GM12878 (cell line): ENCODE measurements around the gene THAP9. TPM values are rescaled to one million over a fixed set of nuclear protein-coding genes. Genes with fewer than 3 reads are reported as not detected.

Source experiments
- ATAC-seq: fragments of 200-7000 bp; cut with Tn5 transposase; 3 replicates; pipeline ENCODE4 v1.9.1; 2020; ENCODE audit warnings: mild to moderate bottlenecking, moderate library complexity
- BruUV-seq: library from RNA; stranded (reverse); fragments of 400-500 nt; replicated peaks from 2 replicates; lab custom pipeline; 2021; lab: Mats Ljungman, UMichigan
- CTCF ChIA-PET: fragments of 300-600 bp; sonication (Branson Sonifier 250); formaldehyde crosslinking; extraction: SDS; loops from one replicate; lab custom pipeline; 2021; ENCODE audit warnings: inconsistent platforms; lab: Yijun Ruan, JAX
- POLR2A ChIA-PET: fragments of 350-600 bp; formaldehyde crosslinking; extraction: SDS; loops from one replicate; lab custom pipeline; 2021; ENCODE audit warnings: inconsistent platforms; lab: Charles Lee
- RAD21 ChIA-PET: fragments of 300-600 bp; sonication (Branson Sonifier 250); formaldehyde crosslinking; loops from one replicate; lab custom pipeline; 2023; ENCODE audit warnings: antibody characterized with exemption; ENCODE audit not compliant: unreplicated experiment; lab: Charles Lee
- SMC1A ChIA-PET: fragments of 300-600 bp; sonication (Branson Sonifier 250); formaldehyde crosslinking; loops from one replicate; lab custom pipeline; 2023; ENCODE audit not compliant: unreplicated experiment, uncharacterized antibody; lab: Charles Lee
- DNase-seq: peaks from one replicate; pipeline ENCODE4 v3.0.0-alpha.2; 2011; ENCODE audit warnings: low read depth, low spot score
- FAIRE-seq: peaks from 3 replicates; lab custom pipeline; 2011; peaks lifted over from hg19 to GRCh38; lab: Jason Lieb, UNC
- H2AFZ ChIP-seq: 2 replicates; pipeline ENCODE4 v1.6.0; 2011; ENCODE audit warnings: low read depth, low read length, control low read depth; ENCODE audit not compliant: control insufficient read depth
- H3K27ac ChIP-seq: 2 replicates; pipeline ENCODE4 v1.5.1; 2011; ENCODE audit warnings: control low read depth; ENCODE audit not compliant: control insufficient read depth, insufficient read depth
- H3K27me3 ChIP-seq, 2 experiments: replicated peaks in 1 of 2; 2 replicates each; pipeline versions ENCODE4 v1.6.0 to v1.6.1; 2011; ENCODE audit warnings: low read length in 1 of 2; ENCODE audit not compliant: control insufficient read depth in 2 of 2, insufficient read depth in 2 of 2
- H3K36me3 ChIP-seq, 2 experiments: 2 replicates each; pipeline ENCODE4 v1.5.1; 2011; ENCODE audit warnings: low read length in 1 of 2; ENCODE audit not compliant: control insufficient read depth in 2 of 2, insufficient read depth in 2 of 2
- H3K4me1 ChIP-seq: 2 replicates; pipeline ENCODE4 v1.6.1; 2011; ENCODE audit warnings: mild to moderate bottlenecking, low read length, moderate library complexity, mixed read lengths; ENCODE audit not compliant: control insufficient read depth, insufficient read depth
- H3K4me2 ChIP-seq: 2 replicates; pipeline ENCODE4 v1.6.0; 2011; ENCODE audit warnings: control low read depth; ENCODE audit not compliant: control insufficient read depth, insufficient read depth
- H3K4me3 ChIP-seq: fragments of 200-600 bp; sonication (generic); 2 replicates; pipeline ENCODE4 v1.5.1; 2016
- H3K79me2 ChIP-seq: 2 replicates; pipeline ENCODE4 v1.6.0; 2011; ENCODE audit warnings: low read length; ENCODE audit not compliant: control insufficient read depth, insufficient read depth
- H3K9ac ChIP-seq: 2 replicates; pipeline ENCODE4 v1.8.0; 2011; ENCODE audit warnings: low read length, control low read depth, mixed read lengths; ENCODE audit not compliant: control insufficient read depth, insufficient read depth
- H3K9me3 ChIP-seq: replicated peaks from 3 replicates; pipeline ENCODE4 v1.5.1; 2011; ENCODE audit warnings: mild to moderate bottlenecking, low read length; ENCODE audit not compliant: control insufficient read depth, insufficient read depth
- H4K20me1 ChIP-seq: 2 replicates; pipeline ENCODE4 v1.6.0; 2011; ENCODE audit not compliant: control insufficient read depth, insufficient read depth
- CBFB ChIP-seq: IDR thresholded peaks from 2 replicates; pipeline ENCODE4 v1.6.1; 2016; ENCODE audit warnings: antibody characterized with exemption, low read depth
- CEBPB ChIP-seq, 2 experiments: fragments of 150-350 bp in 1 of 2; IDR thresholded peaks; 2 replicates each; pipeline ENCODE4 v1.6.1; 2012 to 2014; ENCODE audit warnings: low read depth in 2 of 2, low read length in 2 of 2, borderline replicate concordance in 1 of 2, inconsistent platforms in 1 of 2
- CUX1 ChIP-seq: IDR thresholded peaks from 2 replicates; pipeline ENCODE4 v1.6.1; 2012; ENCODE audit warnings: improper control_type of control experiment, low read depth, low read length; ENCODE audit not compliant: insufficient replicate concordance
- ETV6 ChIP-seq, 2 experiments: fragments of 450-650 bp in 1 of 2; IDR thresholded peaks in 1 of 2; conservative IDR thresholded peaks in 1 of 2; 2 replicates each; pipeline ENCODE4 v1.6.1; 2014; ENCODE audit warnings: antibody characterized with exemption in 1 of 2, borderline replicate concordance in 1 of 2, low read depth in 1 of 2, mild to moderate bottlenecking in 1 of 2, moderate library complexity in 1 of 2
- GABPA ChIP-seq: IDR thresholded peaks from 2 replicates; pipeline ENCODE4 v1.6.1; 2014; ENCODE audit warnings: antibody characterized with exemption, low read depth, mild to moderate bottlenecking, inconsistent platforms
- RAD21 ChIP-seq: IDR thresholded peaks from 2 replicates; pipeline ENCODE4 v1.6.1; 2011; ENCODE audit warnings: mild to moderate bottlenecking, low read depth, low read length, moderate library complexity; ENCODE audit not compliant: insufficient read depth
- SKIL ChIP-seq: fragments of 450-650 bp; IDR thresholded peaks from 2 replicates; pipeline ENCODE4 v1.6.1; 2017; ENCODE audit warnings: mild to moderate bottlenecking, low read depth, inconsistent platforms; ENCODE audit not compliant: poor library complexity, severe bottlenecking
- SREBF2 ChIP-seq: IDR thresholded peaks from 2 replicates; pipeline ENCODE4 v1.6.1; 2012; ENCODE audit warnings: mild to moderate bottlenecking, low read length
- STAT3 ChIP-seq: IDR thresholded peaks from 2 replicates; pipeline ENCODE4 v1.6.1; 2011; ENCODE audit warnings: low read depth, low read length, improper control_type of control experiment
- SUPT20H ChIP-seq: IDR thresholded peaks from 2 replicates; pipeline ENCODE4 v1.6.1; 2011; ENCODE audit warnings: low read depth, mild to moderate bottlenecking, low read length, moderate library complexity, borderline replicate concordance; ENCODE audit not compliant: control insufficient read depth
- TAF1 ChIP-seq: IDR thresholded peaks from 2 replicates; pipeline ENCODE4 v1.6.1; 2011; ENCODE audit warnings: mild to moderate bottlenecking, low read depth, low read length, borderline replicate concordance
- ZBTB4 ChIP-seq: fragments of 450-650 bp; formaldehyde crosslinking; IDR thresholded peaks from 2 replicates; pipeline ENCODE4 v1.4.0; 2022; ENCODE audit warnings: mild to moderate bottlenecking, moderate library complexity
- in situ Hi-C: fragments of 300-500 bp; cut with MboI; formaldehyde crosslinking; loops from 9 replicates; pipeline ENCODE4 v1.14.3; 2018; ENCODE audit warnings: mixed read lengths
- intact Hi-C: fragments of 100-400 bp; cut with micrococcal nuclease; formaldehyde crosslinking; loops from one replicate; pipeline ENCODE4 v1.14.2; 2022; ENCODE audit not compliant: unreplicated experiment
- polyA plus RNA-seq, 11 experiments: library from polyadenylated mRNA; depleted of rRNA in 4 of 11; unstranded in 6 of 11; stranded (reverse) in 5 of 11; fragments of >200 nt; fragmentation: Nextera tagmentation in 4 of 11; fragmentation: Illumina TruSeq in 1 of 11; extraction: Ambion mirVana in 4 of 11; extraction: Trizol in 1 of 11; gene quantifications; 1 replicate in 1 of 11; 2 replicates in 10 of 11; pipeline versions ENCODE4 v1.2.1 to v1.2.3, GENCODE V29; 2011 to 2016; ENCODE audit warnings: inconsistent platforms in 2 of 11, missing spikeins in 2 of 11, low read depth in 1 of 11
- total RNA-seq, 4 experiments: library from RNA; depleted of rRNA in 3 of 4; stranded (reverse); fragments of >200 nt in 3 of 4; fragmentation: Illumina TruSeq in 1 of 4; extraction: Trizol in 1 of 4; gene quantifications; 2 replicates each; pipeline versions ENCODE4 v1.2.1 to v1.2.3, GENCODE V29; 2013 to 2021

THAP9 gene
- total and polyA plus RNA-seq, 10 of the 15 experiments (the other 5 are each of a cell fraction or from before 2014, with no cell fraction given) = 2.1 to 4.9 (median 3.3) TPM

- Histone ChIP-seq H3K79me2 (no peaks in the 10 kb centered on the region), H3K27ac (no peak overlapping the region), H3K9me3 (no peaks in the 10 kb centered on the region), H3K27me3 (no peaks in the 10 kb centered on the region), H3K4me2 (no peak overlapping the region), H3K36me3 (peaks cover 0 to 8% of the 10 kb centered on the region in 2 experiments; a peak in 1 of 4 replicates), H3K4me1 (no peaks in the 10 kb centered on the region), H3K9ac (no peak overlapping the region), H3K4me3 (no peak overlapping the region), H4K20me1 (no peaks in the 10 kb centered on the region), H2AFZ (no peak overlapping the region)
- DNase-seq = no peak
- ATAC-seq = peak; percentile 84
- in situ Hi-C loops = no loop called here
- intact Hi-C loops = no loop called here
- POLR2A ChIA-PET = interaction anchor here (1.2 kb wide), 1 partner anchor 48 kb away, joined by 4 read pairs; the partner anchor contains the start of gene THAP9
- SMC1A ChIA-PET = interaction anchor here (1.0 kb wide), 1 partner anchor 18 kb away, joined by 3 read pairs; no protein-coding TSS in a partner anchor
- no peak for FAIRE-seq
- no TSS peak for BruUV-seq
- CTCF ChIA-PET = interaction anchor here (1.1 kb wide), 1 partner anchor 225 kb away, joined by 3 read pairs; no protein-coding TSS in a partner anchor
- RAD21 ChIA-PET = interaction anchor here (0.8 to 1.2 kb wide), 2 partner anchors 64 to 68 kb away, joined by 4 to 5 read pairs; partner anchors contain the start of gene LIN54
- TF ChIP-seq CBFB = no peak
- TF ChIP-seq CUX1 = no peak
- TF ChIP-seq SKIL = no peak
- TF ChIP-seq RAD21 = no peak
- TF ChIP-seq ETV6 (conservative IDR thresholded peaks at IDR 0.05 in 1 of 2, IDR thresholded peaks at IDR 0.05 in 1 of 2; ENCODE audit: borderline replicate concordance in 1 of 2, low read depth in 1 of 2) = no peak
- TF ChIP-seq SREBF2 = no peak
- TF ChIP-seq STAT3 = no peak
- TF ChIP-seq CEBPB (IDR thresholded peaks at IDR 0.05; ENCODE audit: borderline replicate concordance in 1 of 2, low read depth in 2 of 2, low read length in 2 of 2) = no peak
- no peak for TF ChIP-seq TAF1
- no peak for TF ChIP-seq ZBTB4
- TF ChIP-seq GABPA = no peak
- TF ChIP-seq SUPT20H = no peak
Observed at GRCh38 chr4:82947498-82947897, 47.0 kb downstream of the THAP9 start.
